H1 (cell line): ENCODE data around the gene KLF16. TPM values are rescaled to one million over a fixed set of nuclear protein-coding genes. Genes with fewer than 3 reads are reported as not detected.

Source experiments
- CHD1 ChIP-seq: IDR thresholded peaks from 2 replicates; pipeline ENCODE4 v1.6.1; 2012; ENCODE audit warnings: low read depth, low read length, improper control_type of control experiment
- HDAC2 ChIP-seq, 2 experiments: fragments of 300-600 bp in 1 of 2; sonication (generic) in 1 of 2; IDR thresholded peaks; 2 replicates each; pipeline ENCODE4 v1.6.1; 2011 to 2012; ENCODE audit warnings: low read depth in 2 of 2, low read length in 2 of 2, mild to moderate bottlenecking in 2 of 2, moderate library complexity in 2 of 2, borderline replicate concordance in 1 of 2, inconsistent platforms in 1 of 2
- POLR2AphosphoS5 ChIP-seq: IDR thresholded peaks from 2 replicates; pipeline ENCODE4 v1.6.1; 2011; ENCODE audit warnings: low read depth, low read length
- SAP30 ChIP-seq: fragments of 300-600 bp; sonication (generic); IDR thresholded peaks from 2 replicates; pipeline ENCODE4 v1.7.1; 2012; ENCODE audit warnings: low read length, moderate library complexity, mild to moderate bottlenecking, inconsistent platforms; ENCODE audit not compliant: insufficient read depth, insufficient replicate concordance
- SIRT6 ChIP-seq: IDR thresholded peaks from one replicate; pipeline ENCODE4 v1.7.1; 2012; ENCODE audit warnings: low read length, inconsistent platforms
- SIX5 ChIP-seq: IDR thresholded peaks from 2 replicates; pipeline ENCODE4 v1.6.1; 2011; ENCODE audit warnings: mild to moderate bottlenecking, low read depth, low read length
- SP4 ChIP-seq: IDR thresholded peaks from 2 replicates; pipeline ENCODE4 v1.6.1; 2012; ENCODE audit warnings: low read length, inconsistent platforms
- SUZ12 ChIP-seq: fragments of 200-600 bp; sonication (generic); IDR thresholded peaks from 2 replicates; pipeline ENCODE4 v1.6.1; 2012; ENCODE audit warnings: mild to moderate bottlenecking, inconsistent platforms, low read length, moderate library complexity, mixed read lengths
- polyA plus RNA-seq, 7 experiments: library from polyadenylated mRNA; depleted of rRNA in 3 of 7; stranded (reverse) in 5 of 7; unstranded in 2 of 7; fragments of >200 nt in 5 of 7; fragments of 200-250 nt in 2 of 7; gene quantifications; 1 replicate in 5 of 7; 2 replicates in 1 of 7; 4 replicates in 1 of 7; pipeline versions ENCODE4 v1.2.1 to v1.2.3, GENCODE V29; 2011 to 2013; ENCODE audit warnings: missing spikeins in 2 of 7, mixed read lengths in 2 of 7
- total RNA-seq: library from RNA; stranded (reverse); fragmentation: NEBNext Ultra II Directional; extraction: Animal tissue kit (Norgen Biotek cat#: 25700); gene quantifications from 2 replicates; pipeline ENCODE4 v1.2.1, GENCODE V29; 2021

Gene KLF16
- total and polyA plus RNA-seq, 2 of the 8 experiments (the other 6 are each of a cell fraction or from before 2014, with no cell fraction given) = 14.3 to 45.9 TPM

DNA sequence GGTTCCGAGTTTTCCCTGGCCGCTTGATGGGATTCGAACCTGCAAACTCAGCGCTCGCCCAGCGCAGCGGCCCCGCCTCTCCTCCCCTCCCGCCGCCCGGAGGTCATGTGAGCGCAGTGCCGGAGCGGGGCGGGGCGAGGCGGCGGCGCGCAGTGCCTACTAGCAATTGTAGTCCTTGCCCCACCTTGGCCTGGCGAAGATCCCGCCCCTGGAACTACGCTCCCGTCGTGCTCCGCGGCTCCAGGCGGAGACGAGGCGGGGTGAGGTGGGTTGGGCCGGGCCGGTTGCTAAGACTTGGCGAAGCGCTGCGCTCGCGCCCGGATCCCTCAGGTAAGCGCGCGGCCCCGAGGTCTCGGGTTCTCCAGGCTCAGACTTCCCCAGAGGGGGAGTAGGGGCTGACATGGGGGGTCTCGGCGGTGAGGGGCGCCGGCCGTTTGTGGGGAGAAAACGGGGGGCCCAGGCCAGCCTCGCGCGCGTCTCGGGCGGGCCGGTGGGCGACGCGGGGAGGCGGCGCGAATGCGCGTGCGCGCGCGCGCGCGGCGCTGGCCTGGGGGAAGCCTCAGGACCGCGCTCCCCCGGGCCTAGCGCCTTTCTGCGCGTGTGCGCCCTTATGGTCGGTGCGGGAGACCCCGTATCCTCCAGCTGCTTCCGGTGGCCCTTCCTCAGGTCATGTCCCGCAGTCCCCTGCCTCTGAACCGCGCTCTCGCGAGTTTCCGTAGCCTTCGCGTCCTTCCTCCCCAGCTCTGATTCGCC lies 41.9 kb upstream of the KLF16 start, which contains the start of the genes ADAT3 and SCAMP4 (continued):
- no peak for TF ChIP-seq SAP30
- TF ChIP-seq SIX5 = peak; percentile 77
- peak; percentile 82; the same call in 1 of the 2 replicates for TF ChIP-seq SP4
- peak; percentile 65 for TF ChIP-seq POLR2AphosphoS5
- TF ChIP-seq SUZ12 = no peak
- no peak for TF ChIP-seq CHD1
- TF ChIP-seq SIRT6 = no peak
- no peak for TF ChIP-seq HDAC2 (IDR thresholded peaks at IDR 0.05; ENCODE audit: borderline replicate concordance in 1 of 2, low read depth in 2 of 2, low read length in 2 of 2)
